NAMALWA (cell line): ENCODE data around the gene LLGL2.

ENCODE experiments used
- DNase-seq: peaks from one replicate; pipeline ENCODE4 v3.0.0-alpha.2; 2015; ENCODE audit warnings: low spot score

LLGL2 gene

DNA sequence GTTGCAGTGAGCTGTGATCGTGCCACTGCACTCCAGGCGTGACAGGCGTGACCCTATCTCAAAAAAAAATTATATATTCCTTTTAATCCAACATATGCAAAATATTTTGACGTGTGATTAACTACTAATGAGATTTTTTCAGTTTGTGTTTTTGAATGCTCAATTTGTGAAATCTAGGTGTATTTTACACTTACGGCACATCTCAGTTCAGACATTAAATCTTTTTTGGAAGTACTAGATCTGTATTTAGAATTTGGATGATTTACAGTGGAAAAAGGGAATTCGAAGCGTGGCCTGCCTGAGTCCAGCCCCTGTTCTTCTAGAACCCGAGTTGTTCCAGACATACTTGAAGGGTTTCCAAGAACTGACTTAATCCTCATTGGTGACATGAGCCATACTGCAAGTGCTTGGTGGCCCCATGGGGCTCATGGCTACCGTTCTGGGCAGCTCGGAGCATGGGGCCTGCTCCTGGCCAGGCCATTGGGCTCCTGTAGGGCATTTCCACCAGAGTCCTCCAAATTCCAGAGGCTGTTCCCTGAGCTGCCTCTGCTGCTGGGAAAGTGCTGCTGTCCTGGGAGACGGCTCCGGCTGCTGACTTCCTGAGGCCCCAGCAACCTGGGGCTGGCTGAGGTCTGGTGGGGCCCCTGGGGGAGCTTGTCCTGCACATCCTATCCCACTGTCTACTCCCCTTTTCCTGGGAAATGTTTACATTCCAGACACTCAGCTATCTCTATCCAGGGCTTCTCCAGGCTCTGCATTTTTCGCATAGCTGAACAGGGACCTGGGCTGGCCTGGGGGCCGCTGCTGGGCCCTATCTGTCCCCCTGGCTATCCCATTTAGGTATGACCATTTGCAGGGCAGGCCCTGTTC is 27.2 kb downstream of the LLGL2 start:
- DNase-seq = no peak

DNA sequence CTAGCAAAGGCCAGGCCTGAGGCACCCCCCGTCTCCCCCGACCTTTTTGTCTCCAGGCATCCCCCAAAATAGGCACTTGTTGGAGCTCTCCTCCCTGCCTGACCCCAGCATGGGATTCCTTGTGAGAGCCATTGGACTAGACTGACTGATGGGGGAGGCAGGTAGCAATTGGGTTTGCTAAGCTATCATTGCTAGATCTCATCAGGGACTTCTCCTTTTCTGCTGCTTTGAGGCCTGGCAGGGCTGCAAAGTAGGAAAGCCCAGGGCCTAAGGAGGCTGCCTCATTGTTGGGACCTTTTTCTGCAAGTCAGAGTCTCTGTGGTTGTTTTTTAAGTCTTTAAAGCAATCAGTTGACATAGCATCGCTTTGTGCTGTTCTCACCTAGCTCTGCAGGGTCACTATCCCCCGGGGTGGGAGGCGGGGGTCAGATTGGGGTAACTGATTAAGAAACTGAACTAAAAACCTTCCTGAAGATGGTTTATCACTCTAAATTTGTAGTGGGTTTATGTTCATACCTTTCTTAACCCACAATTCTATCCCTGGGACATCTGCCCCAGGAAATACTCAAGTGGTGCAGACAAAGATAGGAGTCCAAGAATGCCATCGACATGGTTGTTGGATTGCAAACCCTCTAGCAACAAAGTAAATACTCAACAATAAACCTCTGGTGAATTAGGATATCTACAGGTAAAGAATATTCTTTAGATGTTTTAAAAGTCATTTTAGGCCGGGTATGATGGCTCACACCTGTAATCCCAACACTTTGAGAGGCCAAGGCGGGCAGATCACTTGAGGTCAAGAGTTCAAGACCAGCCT is 28.0 kb downstream of the LLGL2 start:
- DNase-seq = no peak

DNA sequence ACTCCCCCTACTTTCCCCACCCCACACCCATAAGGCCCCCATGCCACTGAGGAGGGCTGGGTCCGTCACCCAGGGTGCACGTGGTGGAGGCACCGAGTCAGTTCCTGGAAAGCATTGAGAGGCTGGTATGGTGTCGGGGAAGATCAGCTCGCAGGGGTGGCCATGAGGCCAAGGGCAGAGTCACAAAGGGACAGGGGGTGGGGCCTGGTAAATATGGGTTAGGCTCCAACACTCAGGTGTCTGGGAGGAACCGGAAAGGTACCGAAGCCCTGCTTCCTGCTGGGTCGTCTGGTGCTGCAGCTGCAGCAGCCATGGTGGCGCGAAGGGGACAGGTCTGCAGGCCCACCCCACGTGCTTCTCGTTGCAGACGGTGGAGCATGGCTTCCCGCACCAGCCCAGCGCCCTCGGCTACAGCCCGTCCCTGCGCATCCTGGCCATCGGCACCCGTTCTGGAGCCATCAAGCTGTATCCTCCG is 30.2 kb downstream of the LLGL2 start:
- no peak for DNase-seq

- no peak for DNase-seq
Observed at GRCh38 chr17:75557075-75557851, 31.8 kb downstream of the LLGL2 start.

DNA sequence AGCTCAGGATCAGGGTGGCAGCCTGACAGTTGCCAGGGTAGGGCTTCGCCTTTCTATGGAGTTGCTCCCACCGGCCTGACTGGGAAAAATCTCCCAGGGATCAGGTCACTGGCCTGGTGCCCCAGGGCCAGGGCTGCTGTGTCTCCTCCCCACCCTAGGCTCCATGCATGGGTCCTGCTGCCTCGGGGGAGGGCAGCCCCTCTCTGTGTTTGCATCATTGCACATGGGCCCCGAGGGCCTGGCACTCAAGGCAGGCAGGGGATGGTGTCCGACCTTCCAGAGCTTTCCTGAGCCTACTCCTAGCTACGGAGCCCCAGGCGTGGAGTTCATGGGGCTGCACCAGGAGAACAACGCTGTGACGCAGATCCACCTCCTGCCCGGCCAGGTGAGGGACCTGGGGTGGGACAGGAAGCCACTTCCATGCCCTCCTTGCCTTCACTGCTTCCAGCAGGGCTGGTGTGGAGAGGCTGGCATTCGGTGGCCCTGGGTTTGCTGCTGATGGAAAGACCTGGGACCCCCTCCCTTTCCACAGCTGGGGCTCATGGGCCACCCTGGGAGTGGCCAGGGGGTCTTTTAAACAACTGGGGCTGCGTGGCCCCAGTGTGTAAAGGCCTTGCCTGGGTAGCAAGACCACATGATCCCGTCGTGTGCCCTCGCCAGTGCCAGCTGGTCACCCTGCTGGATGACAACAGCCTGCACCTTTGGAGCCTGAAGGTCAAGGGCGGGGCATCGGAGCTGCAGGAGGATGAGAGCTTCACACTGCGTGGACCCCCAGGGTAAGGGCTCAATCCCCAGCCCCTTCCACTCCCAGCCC is 32.6 kb downstream of the LLGL2 start:
- no peak for DNase-seq

GRCh38 chr17:75558666-75559530 is 33.4 kb downstream of the LLGL2 start:
- DNase-seq = no peak

DNA sequence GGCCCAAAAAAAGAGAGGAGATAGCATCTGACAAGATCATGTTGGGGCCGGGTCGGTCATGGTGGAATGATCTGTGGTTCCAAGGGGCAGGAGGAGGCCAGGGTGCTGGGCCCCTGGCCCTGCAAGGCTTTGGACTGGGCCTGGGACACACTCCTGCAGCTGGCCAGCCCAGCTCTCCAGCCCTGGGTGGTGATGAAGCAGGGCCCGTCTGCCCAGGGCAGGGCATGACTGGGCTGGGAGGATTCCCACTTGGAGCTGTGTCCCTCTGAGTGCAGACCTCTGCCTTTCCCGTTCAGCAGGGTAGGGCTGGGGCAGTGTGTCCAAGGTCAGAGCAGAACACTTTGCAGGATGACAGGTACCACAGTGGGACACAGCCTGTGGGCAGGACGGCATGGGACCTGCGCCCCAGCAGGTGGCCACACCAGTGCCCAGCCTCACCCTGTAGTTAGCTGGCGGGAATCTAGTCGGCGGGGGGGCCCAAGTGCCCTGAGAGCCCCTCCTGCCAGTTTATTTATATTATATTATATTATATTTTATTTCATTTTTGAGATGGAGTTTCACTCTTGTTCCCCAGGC is 34.5 kb downstream of the LLGL2 start:
- no peak for DNase-seq

GRCh38 chr17:75561927-75562603 is 36.6 kb downstream of the LLGL2 start:
- DNase-seq = no peak

DNA sequence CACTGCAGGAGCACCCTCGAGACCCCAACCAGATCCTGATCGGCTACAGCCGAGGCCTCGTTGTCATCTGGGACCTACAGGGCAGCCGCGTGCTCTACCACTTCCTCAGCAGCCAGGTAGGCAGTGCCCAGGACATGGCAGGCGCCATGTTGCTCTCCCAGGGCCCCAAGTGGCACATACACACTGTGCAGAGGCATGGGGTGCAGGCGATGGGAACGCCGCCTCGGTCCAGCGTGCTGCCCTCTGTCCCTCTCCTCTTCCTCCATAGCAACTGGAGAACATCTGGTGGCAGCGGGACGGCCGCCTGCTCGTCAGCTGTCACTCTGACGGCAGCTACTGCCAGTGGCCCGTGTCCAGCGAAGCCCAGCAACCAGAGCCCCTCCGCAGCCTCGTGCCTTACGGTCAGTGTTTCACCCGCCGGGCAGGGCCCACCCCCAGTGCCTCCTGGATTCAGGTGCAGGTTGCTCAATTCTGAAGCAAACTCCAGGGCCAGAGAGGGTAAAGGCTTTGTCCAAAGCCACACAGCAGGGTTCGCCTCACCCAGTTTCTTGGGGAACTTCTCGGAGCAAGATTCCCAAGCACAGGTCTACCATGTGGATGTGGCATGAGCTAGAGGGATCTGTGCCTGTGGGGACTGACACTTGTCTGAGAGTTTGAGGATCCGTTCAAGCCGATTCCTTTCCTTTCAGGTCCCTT is 37.7 kb downstream of the LLGL2 start:
- no peak for DNase-seq

DNA sequence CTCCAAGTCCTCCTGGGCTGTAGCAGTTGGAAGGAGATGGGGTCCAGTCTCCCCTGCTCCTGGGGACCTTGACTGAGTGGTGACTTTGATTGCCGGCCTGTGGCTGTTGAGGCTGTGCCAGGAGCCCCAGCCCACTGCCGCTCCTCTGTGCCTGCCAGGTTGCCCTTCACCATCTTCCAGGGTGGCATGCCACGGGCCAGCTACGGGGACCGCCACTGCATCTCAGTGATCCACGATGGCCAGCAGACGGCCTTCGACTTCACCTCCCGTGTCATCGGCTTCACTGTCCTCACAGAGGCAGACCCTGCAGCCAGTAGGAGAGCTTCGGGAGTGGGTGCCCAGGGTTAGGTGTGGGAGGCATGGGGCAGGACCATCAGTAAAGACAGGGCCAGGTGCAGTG is 38.7 kb downstream of the LLGL2 start:
- no peak for DNase-seq

DNA sequence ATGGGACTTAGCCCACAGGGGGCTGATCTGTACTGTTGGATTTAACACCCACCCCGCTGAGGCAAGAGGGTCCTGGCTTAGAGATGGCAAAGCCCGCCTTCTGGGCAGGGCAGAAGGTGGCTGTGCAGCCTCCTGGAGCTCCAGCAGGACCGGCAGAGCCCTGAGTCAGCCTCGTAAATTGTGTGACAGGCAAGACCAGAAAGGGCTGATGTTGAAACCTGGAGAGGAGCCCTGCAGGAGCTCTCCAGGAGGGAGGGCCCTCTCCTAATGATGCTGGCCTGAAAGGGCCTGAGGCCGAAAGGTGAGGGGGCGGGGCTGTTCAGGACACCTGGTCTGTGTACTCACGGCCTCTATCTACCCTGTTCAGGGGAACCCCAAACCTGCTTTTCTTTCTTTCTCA is 39.6 kb downstream of the LLGL2 start:
- DNase-seq = no peak

GRCh38 chr17:75565618-75566017 is 40.1 kb downstream of the LLGL2 start:
- DNase-seq = no peak

- DNase-seq = no peak
Observed at GRCh38 chr17:75566416-75566815, 40.9 kb downstream of the LLGL2 start.

DNA sequence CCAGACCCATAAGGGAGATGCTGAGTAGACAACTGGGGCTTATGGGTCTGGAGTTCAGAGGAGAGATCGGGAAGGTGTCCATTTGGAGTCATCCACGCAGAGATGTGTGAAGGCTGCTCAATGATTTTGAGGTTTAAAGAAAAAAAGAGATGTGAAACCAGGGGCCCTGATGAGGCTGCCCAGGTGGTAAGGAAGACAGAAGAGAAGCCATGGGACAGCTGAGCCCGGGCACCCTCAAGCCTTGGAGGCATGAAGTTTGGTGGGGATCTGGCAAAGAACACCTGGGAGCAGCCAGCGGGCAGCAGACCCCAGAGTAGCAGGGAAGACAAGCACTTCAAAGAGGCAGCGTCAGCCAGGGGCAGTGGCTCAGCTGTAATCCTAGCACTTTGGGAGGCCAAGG is 41.3 kb downstream of the LLGL2 start:
- peak; percentile 71 for DNase-seq

DNA sequence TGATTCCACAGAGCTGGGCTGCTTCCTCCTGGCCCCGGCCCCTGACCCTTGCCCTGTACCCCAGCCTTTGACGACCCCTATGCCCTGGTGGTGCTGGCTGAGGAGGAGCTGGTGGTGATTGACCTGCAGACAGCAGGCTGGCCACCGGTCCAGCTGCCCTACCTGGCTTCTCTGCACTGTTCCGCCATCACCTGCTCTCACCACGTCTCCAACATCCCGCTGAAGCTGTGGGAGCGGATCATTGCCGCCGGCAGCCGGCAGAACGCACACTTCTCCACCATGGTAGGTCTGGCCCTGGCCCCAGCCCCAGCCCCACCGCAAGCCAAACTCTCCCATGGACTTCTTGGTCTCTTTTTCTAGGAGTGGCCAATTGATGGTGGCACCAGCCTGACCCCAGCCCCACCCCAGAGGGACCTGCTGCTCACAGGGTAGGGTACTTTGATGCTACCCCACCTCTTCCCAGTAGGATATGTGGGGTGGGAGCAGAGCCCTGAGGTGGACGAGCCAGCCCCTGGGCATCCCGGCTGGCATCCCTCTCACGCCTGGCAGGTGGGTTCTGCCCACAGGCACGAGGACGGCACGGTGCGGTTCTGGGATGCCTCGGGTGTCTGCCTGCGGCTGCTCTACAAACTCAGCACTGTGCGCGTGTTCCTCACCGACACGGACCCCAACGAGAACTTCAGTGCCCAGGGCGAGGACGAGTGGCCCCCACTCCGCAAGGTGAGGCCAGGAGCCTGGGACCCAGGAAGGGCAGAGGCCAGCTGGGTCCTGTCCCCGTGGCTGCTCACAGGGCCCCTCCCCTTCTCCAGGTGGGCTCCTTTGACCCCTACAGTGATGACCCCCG is 43.1 kb downstream of the LLGL2 start:
- no peak for DNase-seq

GRCh38 chr17:75570034-75570676 is 44.7 kb downstream of the LLGL2 start:
- no peak for DNase-seq

GRCh38 chr17:75570772-75571171 is 45.3 kb downstream of the LLGL2 start:
- DNase-seq = no peak
